HG03159 (cell line): ENCODE results near the gene MCHR1.
"Not testable (repeated sequence)": the region's sequence is repeated elsewhere in the genome, so short reads cannot be mapped to it uniquely, and the experiment has no call there.

Experiments
- ATAC-seq: cut with Tn5 transposase; IDR thresholded peaks from one replicate; pipeline ENCODE4 v1.9.1; 2021; ENCODE audit warnings: mild to moderate bottlenecking, moderate library complexity; ENCODE audit not compliant: unreplicated experiment

The MCHR1 gene

DNA sequence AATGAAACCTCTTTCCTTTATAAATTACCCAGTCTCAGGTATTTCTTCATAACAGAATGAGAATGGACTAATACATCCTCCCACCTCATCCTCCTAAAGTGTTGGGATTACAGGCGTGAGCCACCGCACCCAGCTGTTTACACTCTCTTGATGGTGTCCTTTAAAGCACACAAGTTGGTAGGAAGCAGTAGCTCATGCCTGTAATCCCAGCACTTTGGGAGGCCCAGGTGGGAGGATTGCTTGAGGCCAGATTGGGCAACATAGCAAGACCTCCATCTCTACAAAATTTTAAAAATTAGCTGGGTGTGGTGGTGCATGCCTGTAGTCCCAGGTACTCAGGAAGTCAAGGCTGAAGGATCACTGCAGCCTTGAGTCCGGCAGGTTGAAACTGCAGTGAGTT, 23.3 kb upstream of the MCHR1 start:
- ATAC-seq = not testable (repeated sequence)

DNA sequence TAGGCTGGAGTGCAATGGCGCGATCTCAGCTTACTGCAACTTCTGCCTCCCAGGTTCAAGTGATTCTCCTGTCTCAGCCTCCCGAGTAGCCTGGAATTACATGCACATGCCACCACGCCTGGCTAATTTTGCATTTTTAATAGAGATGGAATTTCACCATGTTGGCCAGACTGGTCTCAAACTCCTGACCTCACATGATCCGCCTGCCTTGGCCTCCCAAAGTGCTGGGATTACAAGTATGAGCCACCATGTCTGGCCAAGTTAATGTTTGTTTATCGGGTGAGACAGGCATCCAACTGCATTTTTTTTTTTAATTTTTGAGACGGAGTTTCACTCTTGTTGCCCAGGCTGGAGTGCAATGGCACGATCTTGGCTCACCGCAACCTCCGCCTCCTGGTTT, 22.6 kb upstream of the MCHR1 start:
- not testable (repeated sequence) for ATAC-seq

DNA sequence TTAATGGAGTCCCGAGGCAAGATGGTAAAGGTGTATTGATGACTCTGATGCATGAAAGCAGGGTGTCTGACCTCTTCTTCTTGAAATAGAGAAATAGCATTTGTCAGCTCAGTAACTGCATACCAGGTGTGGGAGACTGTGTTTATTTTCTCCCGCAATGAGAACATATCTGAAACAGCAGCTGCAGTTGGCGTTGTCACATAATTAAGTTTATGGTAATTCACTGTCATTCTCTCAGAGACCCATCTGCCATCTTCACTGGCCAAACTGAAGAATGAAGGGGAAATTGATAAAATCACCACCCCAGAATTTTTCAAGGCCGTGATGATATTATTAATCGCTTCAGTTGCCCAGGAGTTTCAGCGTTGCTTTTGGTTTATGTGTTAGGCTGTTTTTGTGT, 20.1 kb upstream of the MCHR1 start:
- ATAC-seq = no peak

DNA sequence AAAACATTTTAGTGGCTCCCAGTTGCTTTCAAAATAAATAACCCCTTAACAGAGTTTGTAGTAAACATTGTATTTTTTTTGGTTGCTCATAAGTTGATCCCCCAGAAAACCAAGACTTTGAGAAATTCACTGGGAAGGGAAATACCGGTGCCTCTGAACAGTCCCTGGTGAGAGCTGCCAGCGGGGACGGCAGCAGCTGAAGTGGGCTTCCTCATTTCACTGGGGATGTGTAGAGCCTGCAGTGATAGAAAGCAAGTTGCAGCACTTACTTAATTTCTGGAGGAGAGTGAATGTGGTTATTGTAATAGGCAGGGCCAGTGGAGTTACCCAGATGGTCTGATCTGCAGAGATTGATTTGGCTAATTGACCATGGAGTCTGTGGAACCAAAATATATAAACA, 18.6 kb upstream of the MCHR1 start:
- ATAC-seq = no peak

DNA sequence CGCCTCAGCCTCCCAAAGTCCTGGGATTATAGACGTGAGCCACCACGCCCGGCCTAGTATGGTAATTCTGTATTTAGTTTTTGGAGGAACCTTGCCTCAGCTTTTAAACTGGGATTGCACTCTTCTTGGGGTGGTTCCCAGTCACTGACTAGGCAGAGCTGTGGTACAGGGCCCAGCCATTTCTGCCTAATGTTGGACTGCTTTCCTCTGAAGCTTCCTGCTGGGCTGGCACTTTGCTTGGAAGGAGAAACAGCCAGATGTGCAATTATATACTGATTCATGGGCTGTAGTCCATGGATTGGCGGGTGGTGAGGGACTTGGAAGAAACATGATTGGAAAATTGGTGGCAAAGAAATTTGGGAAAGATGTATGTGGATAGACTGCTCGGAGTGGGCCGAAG, 17.6 kb upstream of the MCHR1 start:
- ATAC-seq = no peak

DNA sequence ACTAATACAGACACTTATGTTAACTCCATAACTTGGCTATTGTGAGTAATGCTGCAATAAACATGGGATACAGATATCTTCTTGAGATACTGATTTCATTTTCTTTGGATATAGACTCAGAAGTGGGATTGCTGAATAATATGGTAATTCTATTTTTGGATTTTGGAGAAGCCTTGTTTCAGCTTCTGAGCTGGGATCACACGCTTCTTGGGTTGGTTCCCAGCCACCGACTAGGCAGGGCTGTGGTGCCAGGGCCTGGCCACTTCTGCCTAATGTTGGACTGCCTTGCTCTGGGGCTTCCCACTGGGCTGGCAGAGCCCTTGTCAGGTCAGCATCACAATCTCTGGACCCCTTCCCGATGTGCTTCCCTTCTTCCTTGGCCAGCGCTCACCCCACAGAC, 14.0 kb upstream of the MCHR1 start:
- ATAC-seq = no peak

DNA sequence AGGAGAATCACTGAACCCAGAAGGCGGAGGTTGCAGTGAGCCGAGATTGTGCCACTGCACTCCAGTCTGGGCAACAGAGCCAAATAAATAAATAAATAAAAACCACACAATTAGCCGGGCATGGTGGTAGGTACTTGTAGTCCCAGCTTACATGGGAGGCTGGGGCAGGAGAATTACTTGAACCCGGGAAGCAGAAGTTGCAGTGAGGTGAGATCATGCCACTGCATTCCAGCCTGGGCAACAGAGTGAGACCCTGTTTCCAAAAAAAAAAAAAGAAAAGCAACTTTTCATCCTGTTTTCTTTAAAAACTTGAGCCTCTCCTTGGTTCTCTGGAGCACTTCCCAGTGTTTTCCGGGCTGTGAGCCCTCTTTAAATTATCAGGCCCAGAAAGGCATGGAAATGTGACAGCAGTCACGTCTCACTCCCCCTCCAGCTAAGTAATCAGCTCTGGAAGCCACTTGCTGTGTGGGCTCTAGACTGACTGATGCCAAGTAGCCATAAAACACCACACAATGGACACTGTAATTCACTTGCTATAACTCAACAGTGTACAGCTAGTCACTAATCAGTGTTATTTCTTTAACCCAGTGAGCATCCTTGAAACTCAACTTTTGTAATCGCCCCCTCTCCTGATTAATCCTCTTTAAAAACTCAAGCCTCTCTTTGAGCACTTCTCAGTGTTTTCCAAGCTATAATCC, 13.0 kb upstream of the MCHR1 start:
- ATAC-seq = no peak

DNA sequence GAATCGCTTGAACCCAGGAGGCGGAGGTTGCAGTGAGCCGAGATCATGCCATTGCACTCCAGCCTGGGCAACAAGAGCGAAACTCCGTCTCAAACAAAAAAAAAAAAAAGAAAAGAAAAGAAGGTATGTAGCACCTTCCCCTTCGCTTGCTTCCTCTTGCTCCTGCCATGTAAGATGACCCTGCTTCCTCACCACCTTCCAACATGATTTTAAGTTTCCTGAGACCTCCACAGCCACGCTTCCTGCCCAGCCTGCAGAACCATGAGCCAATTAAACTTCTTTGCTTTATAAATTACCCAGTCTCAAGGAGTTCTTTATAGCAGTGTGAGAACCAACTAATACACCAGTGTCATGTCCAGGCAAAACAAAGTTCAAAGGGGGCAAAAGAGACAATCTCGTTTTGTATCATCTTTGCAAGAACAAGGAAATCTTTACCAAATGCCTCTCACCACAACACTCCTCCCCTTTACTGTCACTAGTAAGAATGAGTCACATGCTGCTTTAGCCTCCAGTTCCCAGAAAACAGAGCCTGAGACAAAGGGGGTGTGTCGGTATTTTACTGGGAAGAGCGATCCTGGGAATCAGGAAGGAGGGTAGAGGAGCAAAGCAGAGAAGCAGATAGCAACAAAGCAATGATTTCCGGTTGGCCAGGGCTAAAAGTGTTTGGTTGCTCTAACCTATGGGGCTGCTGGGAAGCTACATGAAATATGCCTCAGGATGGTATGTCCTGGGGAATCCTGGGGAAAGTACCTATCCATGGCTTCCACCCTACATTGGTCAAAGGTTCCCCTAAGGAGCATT, 10.5 kb upstream of the MCHR1 start:
- no peak for ATAC-seq

DNA sequence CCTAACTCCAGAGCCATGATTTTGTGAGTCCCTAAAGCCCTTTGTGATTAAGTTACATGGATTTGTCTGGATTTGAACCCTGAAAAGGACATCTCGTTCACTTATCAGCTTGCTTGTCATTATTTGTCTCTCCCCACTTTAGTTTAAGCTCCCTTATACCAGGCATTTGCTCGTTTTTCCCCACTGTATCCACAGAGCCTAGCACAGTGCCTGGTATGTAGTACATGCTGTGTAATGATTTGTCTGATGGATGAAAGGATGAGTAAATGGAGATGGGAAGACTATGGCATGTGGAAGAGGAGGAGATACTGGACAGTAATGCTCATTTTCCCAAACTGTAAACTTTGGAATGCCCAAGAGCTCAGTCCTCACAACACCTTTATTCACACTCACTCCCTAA, 9.2 kb upstream of the MCHR1 start:
- no peak for ATAC-seq

DNA sequence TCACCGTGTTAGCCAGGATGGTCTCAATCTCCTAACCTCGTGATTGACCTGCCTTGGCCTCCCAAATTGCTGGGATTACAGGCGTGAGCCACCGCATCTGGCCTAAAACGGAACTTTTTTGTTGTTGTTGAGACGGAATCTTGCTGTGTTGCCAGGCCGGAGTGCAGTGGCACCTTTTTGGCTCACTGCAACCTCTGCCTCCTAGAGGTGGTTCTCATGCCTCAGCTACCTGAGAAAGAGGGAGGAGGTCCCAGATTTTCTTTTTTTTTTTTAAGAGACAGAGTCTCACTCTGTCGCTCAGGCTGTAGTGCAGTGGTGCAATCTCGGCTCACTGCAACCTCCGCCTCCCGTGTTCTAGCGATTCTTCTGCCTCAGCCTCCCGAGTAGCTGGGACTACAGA, 7.9 kb upstream of the MCHR1 start:
- ATAC-seq = no peak

DNA sequence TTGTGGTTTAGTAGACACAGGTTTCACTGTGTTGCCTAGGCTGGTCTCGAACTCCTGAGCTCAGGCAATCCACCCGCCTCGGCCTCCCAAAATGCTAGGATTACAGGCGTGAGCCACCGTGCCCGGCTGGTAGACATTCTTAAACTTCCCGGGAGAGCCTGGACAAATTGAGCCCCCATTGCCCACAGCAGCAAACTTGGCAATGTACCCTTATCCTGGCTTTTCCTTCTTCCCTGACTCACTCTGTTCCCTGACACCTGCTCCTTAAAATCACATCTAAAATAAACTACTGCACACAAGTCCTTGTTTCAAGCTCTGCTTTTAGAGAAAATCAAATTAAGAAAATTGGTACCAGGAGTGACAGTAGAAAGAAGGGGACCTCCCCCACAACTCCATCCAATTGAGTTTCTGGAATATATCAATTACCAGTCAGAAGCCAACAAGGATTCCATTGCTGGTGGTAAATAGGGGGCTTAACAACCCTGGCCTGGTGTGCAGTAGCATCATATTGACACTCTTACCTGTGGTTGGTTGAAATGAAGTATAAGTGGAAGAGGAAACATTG, 7.4 kb upstream of the MCHR1 start:
- ATAC-seq = no peak

DNA sequence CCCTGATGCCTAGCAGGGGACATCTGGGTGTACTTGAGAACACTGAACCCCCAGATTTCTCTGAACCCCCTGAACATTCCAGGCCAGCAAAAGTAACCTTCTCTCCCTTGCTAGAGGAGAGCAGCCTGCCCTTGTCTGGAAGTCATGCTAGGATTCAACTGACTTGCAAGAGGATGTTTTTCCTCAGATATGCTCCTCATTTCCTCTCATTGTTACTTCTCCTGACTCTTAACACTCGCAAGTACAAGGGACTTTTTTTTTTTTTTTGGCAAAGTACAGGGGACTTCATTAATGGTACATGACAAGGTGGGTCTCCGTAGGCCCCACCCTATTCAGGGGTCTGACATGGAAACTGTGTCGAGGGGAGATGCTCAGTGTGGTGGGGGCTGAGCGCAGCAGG, 6.3 kb upstream of the MCHR1 start:
- ATAC-seq = no peak

DNA sequence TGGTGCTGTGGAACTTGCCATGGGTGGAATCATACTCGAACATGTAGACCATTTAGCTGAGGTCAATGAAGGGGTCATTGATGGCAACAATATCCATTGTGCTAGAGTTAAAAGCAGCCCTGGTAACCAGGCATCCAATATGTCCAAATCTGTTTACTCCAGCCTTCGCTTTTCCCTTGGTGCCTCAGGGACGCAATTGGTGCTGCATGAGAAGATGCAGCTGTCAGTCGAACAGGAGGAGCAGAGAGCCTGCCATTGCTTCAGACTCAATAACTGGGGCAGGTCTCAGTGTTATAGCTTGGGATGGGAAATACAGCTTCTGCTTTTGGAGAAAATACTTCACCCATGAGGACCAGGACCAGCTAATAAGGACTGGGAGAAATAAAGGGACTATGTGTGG, 5.0 kb upstream of the MCHR1 start:
- ATAC-seq = no peak

DNA sequence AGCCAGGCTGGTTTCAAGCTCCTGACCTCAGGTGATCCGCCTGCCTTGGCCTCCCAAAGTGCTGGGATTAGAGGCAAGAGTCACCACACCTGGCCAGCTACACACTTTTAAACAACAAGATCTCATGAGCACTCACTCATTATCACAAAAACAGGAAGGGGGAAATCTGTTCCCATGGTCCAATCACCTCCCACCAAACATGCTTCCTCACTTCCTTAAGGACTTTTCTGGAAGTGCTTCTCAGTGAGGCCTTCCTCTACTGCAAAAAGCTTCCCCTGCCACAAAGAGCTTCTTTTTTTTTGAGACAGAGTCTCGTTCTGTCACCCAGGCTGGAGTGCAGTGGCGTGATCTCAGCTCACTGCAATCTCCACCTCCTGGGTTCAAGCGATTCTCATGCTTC, 3.1 kb upstream of the MCHR1 start:
- not testable (repeated sequence) for ATAC-seq

DNA sequence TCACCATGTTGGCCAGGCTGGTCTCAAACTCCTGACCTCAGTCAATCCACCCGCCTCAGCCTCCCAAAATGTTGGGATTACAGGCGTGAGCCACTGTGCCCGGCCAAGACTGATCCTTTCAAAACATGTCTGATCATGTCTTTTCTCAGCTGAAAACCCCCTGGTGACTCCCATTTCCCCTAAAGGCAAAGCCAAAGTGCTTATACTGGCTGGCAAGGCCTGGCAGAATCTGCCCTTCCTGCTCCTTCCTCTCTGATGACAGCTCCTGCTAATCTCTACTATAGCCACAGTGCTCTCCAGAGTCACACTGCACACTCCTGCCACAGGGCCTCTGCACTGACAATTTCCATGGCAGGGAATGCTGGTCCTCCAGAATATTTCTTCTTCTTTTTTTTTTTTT, 2.6 kb upstream of the MCHR1 start:
- no peak for ATAC-seq

DNA sequence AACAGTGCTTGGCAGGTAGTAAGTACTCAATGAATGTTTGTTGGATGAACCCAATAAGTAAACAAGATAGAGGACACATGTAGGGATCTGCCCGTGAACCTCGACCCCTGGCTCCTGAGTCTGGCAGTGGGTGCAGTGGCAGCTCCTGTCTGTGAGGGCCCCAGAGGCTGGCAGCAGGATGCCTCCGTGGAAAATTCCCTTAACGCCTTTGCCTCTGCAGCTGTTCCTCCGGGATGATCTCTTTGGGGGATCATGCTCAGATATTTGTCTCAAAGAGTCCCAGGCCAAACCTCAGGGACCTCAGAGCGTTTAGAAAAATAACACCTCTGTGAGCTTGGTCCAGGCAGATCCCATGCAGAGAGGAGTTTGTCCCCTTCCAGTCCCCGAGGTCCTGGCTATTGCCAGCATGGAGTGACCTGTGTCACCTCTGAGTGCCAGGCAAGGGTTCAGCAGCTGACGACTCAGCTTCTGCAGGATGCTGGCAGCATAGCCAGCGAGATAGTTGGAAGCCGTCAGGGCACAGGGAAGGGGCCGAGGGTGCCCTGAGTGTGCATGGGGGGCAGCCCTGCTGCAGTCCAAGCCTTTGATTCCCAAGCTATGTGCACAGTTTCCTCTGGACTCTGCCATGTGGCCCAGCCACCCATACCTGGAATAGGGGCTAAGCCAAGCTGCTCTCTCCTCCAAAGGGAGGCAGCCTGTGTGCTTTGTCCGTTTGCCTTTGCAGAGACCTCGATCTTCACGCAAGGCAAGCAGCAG, 613 bp upstream of the MCHR1 start:
- no peak for ATAC-seq

DNA sequence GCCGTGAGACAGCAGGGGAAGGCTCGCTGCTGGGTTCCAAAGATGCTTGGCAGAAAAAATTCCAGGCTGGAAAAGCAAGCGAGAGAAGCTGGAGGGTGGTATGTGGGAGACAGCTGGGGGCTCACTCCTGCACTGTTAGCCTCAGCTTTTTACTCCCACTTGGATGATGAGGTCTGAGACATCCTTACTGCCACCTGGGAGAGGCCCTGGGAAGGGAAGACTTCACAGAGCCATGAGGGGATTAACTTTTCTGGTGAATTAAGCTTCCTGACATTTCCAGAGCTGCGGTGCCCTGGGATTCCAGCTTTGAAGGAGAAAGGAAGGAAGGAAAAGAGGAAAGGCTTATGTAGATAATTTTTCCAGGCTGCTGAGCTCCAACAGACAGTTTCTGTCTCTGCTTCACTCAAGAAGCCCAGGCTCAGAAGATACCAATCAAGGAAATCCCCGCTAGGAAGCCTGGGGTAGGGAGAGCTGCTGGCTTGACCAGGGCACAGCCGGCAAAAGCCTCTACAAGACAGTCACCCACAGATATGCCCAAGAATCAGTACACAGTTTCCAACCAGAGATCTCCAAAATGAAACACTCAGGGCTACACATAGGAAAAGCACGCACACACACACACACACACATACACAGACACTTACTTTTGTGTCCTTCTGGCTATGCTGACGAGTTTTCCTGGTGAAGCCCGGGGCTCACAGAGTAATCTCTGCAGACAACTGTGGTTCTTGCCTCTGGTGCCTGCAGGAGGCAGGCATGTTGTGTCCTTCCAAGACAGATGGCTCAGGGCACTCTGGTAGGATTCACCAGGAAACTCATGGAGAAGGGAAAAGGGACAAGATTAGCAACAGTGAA, 907 bp downstream of the MCHR1 start:
- no peak for ATAC-seq

DNA sequence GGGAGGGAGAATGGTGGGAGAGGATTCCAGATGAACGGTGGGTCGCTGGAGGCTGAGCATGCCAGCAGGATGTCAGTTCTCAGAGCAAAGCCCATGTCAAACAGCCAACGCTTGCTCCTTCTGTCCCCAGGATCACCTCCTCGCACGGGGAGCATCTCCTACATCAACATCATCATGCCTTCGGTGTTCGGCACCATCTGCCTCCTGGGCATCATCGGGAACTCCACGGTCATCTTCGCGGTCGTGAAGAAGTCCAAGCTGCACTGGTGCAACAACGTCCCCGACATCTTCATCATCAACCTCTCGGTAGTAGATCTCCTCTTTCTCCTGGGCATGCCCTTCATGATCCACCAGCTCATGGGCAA, 1.5 kb downstream of the MCHR1 start:
- no peak for ATAC-seq

DNA sequence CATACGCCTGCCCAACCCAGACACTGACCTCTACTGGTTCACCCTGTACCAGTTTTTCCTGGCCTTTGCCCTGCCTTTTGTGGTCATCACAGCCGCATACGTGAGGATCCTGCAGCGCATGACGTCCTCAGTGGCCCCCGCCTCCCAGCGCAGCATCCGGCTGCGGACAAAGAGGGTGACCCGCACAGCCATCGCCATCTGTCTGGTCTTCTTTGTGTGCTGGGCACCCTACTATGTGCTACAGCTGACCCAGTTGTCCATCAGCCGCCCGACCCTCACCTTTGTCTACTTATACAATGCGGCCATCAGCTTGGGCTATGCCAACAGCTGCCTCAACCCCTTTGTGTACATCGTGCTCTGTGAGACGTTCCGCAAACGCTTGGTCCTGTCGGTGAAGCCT, 2.2 kb downstream of the MCHR1 start:
- no peak for ATAC-seq

DNA sequence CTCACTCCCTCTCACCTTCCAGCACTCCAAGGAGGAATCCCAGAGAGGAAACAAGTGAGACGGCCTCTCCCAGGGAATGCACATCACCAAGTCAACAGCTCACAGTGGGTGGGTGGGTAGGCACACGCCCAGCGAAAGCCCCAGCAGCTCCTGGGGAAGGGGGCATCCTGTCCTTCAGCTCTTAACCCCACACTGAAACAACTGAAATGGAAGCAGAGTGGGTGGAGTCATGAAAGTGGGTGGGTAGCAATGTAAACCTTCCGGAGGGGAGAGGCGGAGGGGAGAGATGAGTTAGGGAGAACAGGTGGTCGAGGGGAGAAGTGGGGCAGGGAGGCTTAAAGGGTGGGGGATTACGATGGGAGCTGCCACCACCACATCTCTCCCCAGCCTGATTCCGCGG, 5.4 kb downstream of the MCHR1 start:
- ATAC-seq = no peak

DNA sequence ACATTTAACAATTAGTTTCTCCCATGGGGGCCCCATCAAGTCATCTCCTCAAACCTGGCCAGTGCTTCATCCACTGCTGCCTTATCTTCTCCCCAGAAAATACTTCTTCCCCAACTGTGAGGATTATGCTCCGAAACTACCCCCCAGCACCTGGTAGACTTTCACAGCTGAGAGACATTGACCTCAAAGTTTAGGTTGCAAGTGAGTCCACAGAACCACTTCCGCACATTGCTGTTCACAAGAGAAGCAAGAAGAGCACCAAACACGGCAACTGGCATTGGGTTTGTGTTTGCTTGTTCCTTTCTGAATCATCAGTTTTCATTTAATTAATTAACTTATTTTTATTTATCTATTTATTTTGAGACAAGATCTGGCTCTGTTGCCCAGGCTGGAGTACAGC, 6.1 kb downstream of the MCHR1 start:
- ATAC-seq = no peak
